ENCODE results near the gene ARAP3. TPM values are rescaled to one million over a fixed set of nuclear protein-coding genes. Genes with fewer than 3 reads are reported as not detected.
A peak's percentile ranks its signal among the peaks of the same experiment; 100 is the strongest.

ARAP3 gene
- total RNA-seq, 4 donors from 2014 or later, result 5.4 to 11.7 (median 8.3) TPM

- H3K27ac ChIP-seq, result no peak overlapping the region
- H3K27me3 ChIP-seq, result no peaks in the 10 kb centered on the region
- H3K36me3 ChIP-seq, result no peaks in the 10 kb centered on the region
- H3K9me3 ChIP-seq, result no peaks in the 10 kb centered on the region
- DNase-seq, result no peak
- peak overlapping the region in 1 of 3 donors; percentile 65 for H3K4me3 ChIP-seq (replicated peaks in 1 of 3)
- intact Hi-C loops (cut with DNase I), result no loop called here
- 59 to 60% methylated on average over 9 of the region's 9 CpGs for WGBS, 2 donors
- TF ChIP-seq POLR2A (IDR thresholded peaks at IDR 0.05) (no peak), CTCF (IDR thresholded peaks at IDR 0.05) (no peak)
- H3K4me1 ChIP-seq, result peaks cover 5 to 11% of the 10 kb centered on the region in 2 donors
Observed at GRCh38 chr5:141651728-141652105, 30.3 kb downstream of the ARAP3 start.

- H3K27ac ChIP-seq, result no peak within 1 kb of the TSS
- 4 to 9% methylated on average over 23 to 31 of the region's 50 CpGs for WGBS, 2 donors
- TF ChIP-seq CTCF (IDR thresholded peaks at IDR 0.05) (peak in 1 of 6 experiments; percentile 7), POLR2A (IDR thresholded peaks at IDR 0.05) (peak in 1 of 2 donors; percentile 42)
Observed at GRCh38 chr5:141650851-141651727, 30.9 kb downstream of the ARAP3 start, which contains the start of gene FCHSD1. Gene FCHSD1, minus strand, starts transcription at chr5:141651418. Its CDS starts 50 bp downstream, at chr5:141651368.

GRCh38 chr5:141649972-141650371, 32.1 kb downstream of the ARAP3 start:
- TF ChIP-seq POLR2A (IDR thresholded peaks at IDR 0.05) (no peak), CTCF (IDR thresholded peaks at IDR 0.05) (no peak)
- DNase-seq, result no peak
- intact Hi-C loops (cut with DNase I), result no loop called here
- no peaks in the 10 kb centered on the region for H3K9me3 ChIP-seq
- H3K27ac ChIP-seq, result no peak overlapping the region
- H3K4me1 ChIP-seq, result peaks cover 5 to 11% of the 10 kb centered on the region in 2 donors
- H3K4me3 ChIP-seq (replicated peaks in 1 of 3), result no peak overlapping the region
- H3K27me3 ChIP-seq, result no peaks in the 10 kb centered on the region
- peaks cover 0 to 5% of the 10 kb centered on the region in 2 donors for H3K36me3 ChIP-seq

More at GRCh38 chr5:141650851-141651727, 30.9 kb downstream of the ARAP3 start, which contains the start of gene FCHSD1:
- no peaks in the 10 kb centered on the region for H3K9me3 ChIP-seq
- no peaks in the 10 kb centered on the region for H3K27me3 ChIP-seq
- intact Hi-C loops (cut with DNase I), result no loop called here
- H3K4me3 ChIP-seq (replicated peaks in 1 of 3), result peak within 1 kb of the TSS in 2 of 3 donors; percentile 65 to 71
- peak; percentile 84 to 86 for DNase-seq
- peaks cover 5 to 11% of the 10 kb centered on the region in 2 donors for H3K4me1 ChIP-seq
- no peaks in the 10 kb centered on the region for H3K36me3 ChIP-seq

GRCh38 chr5:141649056-141649688, 32.9 kb downstream of the ARAP3 start:
- intact Hi-C loops (cut with DNase I), result no loop called here

More at GRCh38 chr5:141649056-141649688, 32.9 kb downstream of the ARAP3 start:
- Histone ChIP-seq H3K27me3 (no peaks in the 10 kb centered on the region), H3K36me3 (peaks cover 0 to 5% of the 10 kb centered on the region in 2 donors), H3K4me3 (replicated peaks in 1 of 3) (no peak overlapping the region), H3K27ac (no peak overlapping the region), H3K9me3 (no peaks in the 10 kb centered on the region), H3K4me1 (peaks cover 5 to 11% of the 10 kb centered on the region in 2 donors)
- no peak for DNase-seq
- no peak for TF ChIP-seq CTCF (IDR thresholded peaks at IDR 0.05)
- no peak for TF ChIP-seq POLR2A (IDR thresholded peaks at IDR 0.05)
- WGBS, 2 donors, result 90 to 92% methylated on average over 15 to 17 of the region's 17 CpGs
